ENCODE results near the gene RABGAP1. TPM values are rescaled to one million over a fixed set of nuclear protein-coding genes. Genes with fewer than 3 reads are reported as not detected.

The RABGAP1 gene
- total and polyA plus RNA-seq, 10 of the 15 experiments (the other 5 are each of a cell fraction or from before 2014, with no cell fraction given) = 2.6 to 31.6 (median 12.5) TPM

DNA sequence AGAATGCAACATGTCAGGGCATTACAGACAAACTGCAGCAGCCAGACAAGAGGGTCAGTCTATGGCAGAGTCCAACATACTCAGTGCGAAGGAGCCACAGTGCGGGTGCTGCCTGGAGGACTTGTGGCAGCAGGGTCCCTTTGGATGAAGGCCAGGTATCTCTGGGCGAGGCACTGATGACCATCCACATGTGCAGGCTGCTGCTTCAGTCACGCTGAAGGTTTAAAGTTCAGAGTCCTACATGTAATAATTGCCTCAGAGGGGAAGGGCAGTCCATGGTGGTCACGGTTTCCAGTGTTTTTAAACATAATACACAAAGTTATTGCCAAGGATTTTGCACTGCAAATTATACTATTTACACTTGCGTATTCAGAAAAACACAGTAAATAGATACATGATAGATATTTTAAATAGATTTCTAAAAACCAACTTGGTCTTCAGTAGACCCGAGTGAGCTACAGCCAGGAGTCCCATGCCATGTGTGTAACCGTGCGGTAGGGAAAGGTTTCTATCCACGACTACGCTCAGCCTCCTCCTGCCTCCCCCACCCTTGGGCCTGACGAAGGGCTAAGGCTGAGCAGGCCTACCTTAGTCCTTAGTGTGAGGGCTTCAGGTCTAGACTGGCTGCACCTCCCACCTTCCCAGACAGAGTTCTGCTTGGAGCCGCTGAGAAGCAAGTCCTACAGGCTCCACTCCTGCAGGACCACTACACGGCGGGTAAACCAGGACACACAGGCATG lies 168.9 kb downstream of the RABGAP1 start:
- 97% methylated on average over 15 of the region's 15 CpGs for WGBS (ENCODE audit: insufficient coverage, insufficient replicate concordance, low lambda C conversion rate, missing lambda C conversion rate)
- no peak for FAIRE-seq
- in situ Hi-C loops (cut with MboI) = no loop called here

DNA sequence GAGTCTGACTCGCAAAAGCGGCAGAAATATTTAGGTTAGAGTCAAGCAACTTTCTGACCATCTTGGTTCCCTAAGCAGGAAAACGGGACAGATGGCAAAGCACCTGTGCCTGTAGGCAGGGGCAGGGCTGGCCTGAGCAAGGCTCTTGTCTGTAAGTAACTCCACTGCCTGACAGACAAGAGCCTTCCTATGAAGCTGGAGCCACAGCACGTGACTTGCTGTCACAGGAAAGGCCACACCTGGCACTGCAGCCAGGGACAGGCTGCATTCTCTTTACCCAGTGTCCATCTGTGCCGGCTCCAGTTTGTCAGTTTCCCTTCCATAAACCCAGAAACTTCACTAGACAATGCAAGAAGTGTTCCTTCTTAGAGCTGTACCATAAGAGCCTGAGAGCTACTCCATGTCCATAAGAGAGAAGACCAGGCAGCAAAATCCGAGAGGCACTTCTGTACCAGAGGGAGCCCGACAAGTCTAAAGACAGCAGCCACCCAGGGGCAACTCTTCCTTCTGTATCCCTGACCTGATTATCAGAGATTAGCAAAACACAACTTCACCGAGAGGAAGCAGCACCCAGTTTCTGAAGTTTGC lies 170.7 kb downstream of the RABGAP1 start:
- H2AFZ ChIP-seq (ENCODE audit: control insufficient read depth, low read depth, low read length) = no peak overlapping the region
- CTCF ChIA-PET = no interaction called here
- no peaks in the 10 kb centered on the region for H3K79me2 ChIP-seq (ENCODE audit: control insufficient read depth, insufficient read depth, low read length)
- H4K20me1 ChIP-seq (ENCODE audit: control insufficient read depth, insufficient read depth) = no peaks in the 10 kb centered on the region
- no TSS peak for BruUV-seq (replicated peaks)
- RAD21 ChIA-PET (ENCODE audit: unreplicated experiment) = no interaction called here
- H3K27ac ChIP-seq (ENCODE audit: control insufficient read depth, insufficient read depth) = no peak overlapping the region; the same call in 1 of the 2 replicates
- POLR2A ChIA-PET = no interaction called here
- no peaks in the 10 kb centered on the region for H3K4me1 ChIP-seq (ENCODE audit: control insufficient read depth, insufficient read depth, low read length)
- no peak; the same call in 2 of the 3 replicates for ATAC-seq
- SMC1A ChIA-PET (ENCODE audit: uncharacterized antibody, unreplicated experiment) = interaction anchor here (1.6 kb wide), 1 partner anchor 238 kb away, joined by 4 read pairs; no protein-coding TSS in a partner anchor
- in situ Hi-C loops (cut with MboI) (no loop called here), intact Hi-C loops (cut with micrococcal nuclease; ENCODE audit: unreplicated experiment) (no loop called here)
- no peak for DNase-seq (ENCODE audit: low read depth, low spot score)
- no peak overlapping the region for H3K4me3 ChIP-seq
- TF ChIP-seq POLR2AphosphoS2 (IDR thresholded peaks at IDR 0.05; ENCODE audit: low read depth, low read length) (no peak), SIN3A (IDR thresholded peaks at IDR 0.05; ENCODE audit: low read depth, low read length) (no peak)
- TF ChIP-seq, protein P1, sequence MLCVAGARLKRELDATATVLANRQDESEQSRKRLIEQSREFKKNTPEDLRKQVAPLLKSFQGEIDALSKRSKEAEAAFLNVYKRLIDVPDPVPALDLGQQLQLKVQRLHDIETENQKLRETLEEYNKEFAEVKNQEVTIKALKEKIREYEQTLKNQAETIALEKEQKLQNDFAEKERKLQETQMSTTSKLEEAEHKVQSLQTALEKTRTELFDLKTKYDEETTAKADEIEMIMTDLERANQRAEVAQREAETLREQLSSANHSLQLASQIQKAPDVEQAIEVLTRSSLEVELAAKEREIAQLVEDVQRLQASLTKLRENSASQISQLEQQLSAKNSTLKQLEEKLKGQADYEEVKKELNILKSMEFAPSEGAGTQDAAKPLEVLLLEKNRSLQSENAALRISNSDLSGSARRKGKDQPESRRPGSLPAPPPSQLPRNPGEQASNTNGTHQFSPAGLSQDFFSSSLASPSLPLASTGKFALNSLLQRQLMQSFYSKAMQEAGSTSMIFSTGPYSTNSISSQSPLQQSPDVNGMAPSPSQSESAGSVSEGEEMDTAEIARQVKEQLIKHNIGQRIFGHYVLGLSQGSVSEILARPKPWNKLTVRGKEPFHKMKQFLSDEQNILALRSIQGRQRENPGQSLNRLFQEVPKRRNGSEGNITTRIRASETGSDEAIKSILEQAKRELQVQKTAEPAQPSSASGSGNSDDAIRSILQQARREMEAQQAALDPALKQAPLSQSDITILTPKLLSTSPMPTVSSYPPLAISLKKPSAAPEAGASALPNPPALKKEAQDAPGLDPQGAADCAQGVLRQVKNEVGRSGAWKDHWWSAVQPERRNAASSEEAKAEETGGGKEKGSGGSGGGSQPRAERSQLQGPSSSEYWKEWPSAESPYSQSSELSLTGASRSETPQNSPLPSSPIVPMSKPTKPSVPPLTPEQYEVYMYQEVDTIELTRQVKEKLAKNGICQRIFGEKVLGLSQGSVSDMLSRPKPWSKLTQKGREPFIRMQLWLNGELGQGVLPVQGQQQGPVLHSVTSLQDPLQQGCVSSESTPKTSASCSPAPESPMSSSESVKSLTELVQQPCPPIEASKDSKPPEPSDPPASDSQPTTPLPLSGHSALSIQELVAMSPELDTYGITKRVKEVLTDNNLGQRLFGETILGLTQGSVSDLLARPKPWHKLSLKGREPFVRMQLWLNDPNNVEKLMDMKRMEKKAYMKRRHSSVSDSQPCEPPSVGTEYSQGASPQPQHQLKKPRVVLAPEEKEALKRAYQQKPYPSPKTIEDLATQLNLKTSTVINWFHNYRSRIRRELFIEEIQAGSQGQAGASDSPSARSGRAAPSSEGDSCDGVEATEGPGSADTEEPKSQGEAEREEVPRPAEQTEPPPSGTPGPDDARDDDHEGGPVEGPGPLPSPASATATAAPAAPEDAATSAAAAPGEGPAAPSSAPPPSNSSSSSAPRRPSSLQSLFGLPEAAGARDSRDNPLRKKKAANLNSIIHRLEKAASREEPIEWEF (IDR thresholded peaks at IDR 0.05; ENCODE audit: insufficient replicate concordance, low read depth, low read length) = no peak
- no peak overlapping the region for H3K9ac ChIP-seq (ENCODE audit: control insufficient read depth, insufficient read depth, low read length)
- peaks cover 39 to 44% of the 10 kb centered on the region in 2 experiments for H3K36me3 ChIP-seq (ENCODE audit: control insufficient read depth in 2 of 2, insufficient read depth in 2 of 2, low read length in 1 of 2)
- H3K27me3 ChIP-seq (replicated peaks in 1 of 2; ENCODE audit: control insufficient read depth in 2 of 2, insufficient read depth in 2 of 2, low read length in 1 of 2) = no peaks in the 10 kb centered on the region
- peak; percentile 13 for FAIRE-seq
- no peaks in the 10 kb centered on the region for H3K9me3 ChIP-seq (replicated peaks; ENCODE audit: control insufficient read depth, insufficient read depth, low read length)
- 36% methylated on average over 8 of the region's 8 CpGs for WGBS (ENCODE audit: insufficient coverage, insufficient replicate concordance, low lambda C conversion rate, missing lambda C conversion rate)
- H3K4me2 ChIP-seq (ENCODE audit: control insufficient read depth, insufficient read depth) = no peak overlapping the region

More for the DNA sequence above, 168.9 kb downstream of the RABGAP1 start:
- no peak overlapping the region for H3K4me2 ChIP-seq (ENCODE audit: control insufficient read depth, insufficient read depth)
- no peak overlapping the region for H3K9ac ChIP-seq (ENCODE audit: control insufficient read depth, insufficient read depth, low read length)
- H3K9me3 ChIP-seq (replicated peaks; ENCODE audit: control insufficient read depth, insufficient read depth, low read length) = no peaks in the 10 kb centered on the region
- H3K36me3 ChIP-seq (ENCODE audit: control insufficient read depth in 2 of 2, insufficient read depth in 2 of 2, low read length in 1 of 2) = peaks cover 30 to 36% of the 10 kb centered on the region in 2 experiments
- ChIA-PET POLR2A (no interaction called here), CTCF (no interaction called here), RAD21 (ENCODE audit: unreplicated experiment) (no interaction called here), SMC1A (ENCODE audit: uncharacterized antibody, unreplicated experiment) (interaction anchor here (0.7 kb wide), 1 partner anchor 115 kb away, joined by 3 read pairs; no protein-coding TSS in a partner anchor)
- H3K27me3 ChIP-seq (replicated peaks in 1 of 2; ENCODE audit: control insufficient read depth in 2 of 2, insufficient read depth in 2 of 2, low read length in 1 of 2) = no peaks in the 10 kb centered on the region
- H4K20me1 ChIP-seq (ENCODE audit: control insufficient read depth, insufficient read depth) = no peaks in the 10 kb centered on the region
- no peak overlapping the region for H3K27ac ChIP-seq (ENCODE audit: control insufficient read depth, insufficient read depth)
- intact Hi-C loops (cut with micrococcal nuclease; ENCODE audit: unreplicated experiment) = no loop called here
- no peaks in the 10 kb centered on the region for H3K4me1 ChIP-seq (ENCODE audit: control insufficient read depth, insufficient read depth, low read length)
- TF ChIP-seq TAF1 (IDR thresholded peaks at IDR 0.05; ENCODE audit: borderline replicate concordance, low read depth, low read length) = no peak
- TF ChIP-seq POLR2A (IDR thresholded peaks at IDR 0.05; ENCODE audit: low read depth, low read length) = peak; percentile 35; the same call in 1 of the 2 replicates
- no TSS peak for BruUV-seq (replicated peaks)
- H3K79me2 ChIP-seq (ENCODE audit: control insufficient read depth, insufficient read depth, low read length) = no peaks in the 10 kb centered on the region
- no peak overlapping the region for H3K4me3 ChIP-seq
- H2AFZ ChIP-seq (ENCODE audit: control insufficient read depth, low read depth, low read length) = no peak overlapping the region
- no peak for DNase-seq (ENCODE audit: low read depth, low spot score)
- ATAC-seq = no peak
